Naive thymus-derived CD4-positive, alpha-beta T cell (primary cell): Measurements from ENCODE around the gene THSD4. TPM values are rescaled to one million over a fixed set of nuclear protein-coding genes. Genes with fewer than 3 reads are reported as not detected.
"Not testable (repeated sequence)": the region's sequence is repeated elsewhere in the genome, so short reads cannot be mapped to it uniquely, and the experiment has no call there.

Source experiments
- ATAC-seq: fragments of 150-1000 bp; cut with Tn5 transposase; 2 replicates; pipeline ENCODE4 v1.10.0; 2021; ENCODE audit warnings: mild to moderate bottlenecking, moderate library complexity
- CTCF ChIA-PET: fragments of 350-600 bp; sonication (Branson Sonifier 250); formaldehyde crosslinking; loops from one replicate; lab custom pipeline; 2021; ENCODE audit warnings: antibody characterized with exemption; lab: Charles Lee
- POLR2A ChIA-PET: fragments of 350-600 bp; sonication (Branson Sonifier 250); formaldehyde crosslinking; loops from one replicate; lab custom pipeline; 2021; ENCODE audit warnings: antibody characterized with exemption, inconsistent platforms; lab: Charles Lee
- DNase-seq, 9 donors: peaks; one replicate each; pipeline versions ENCODE4 v3.0.0 to v3.0.0-alpha.2; 2020 to 2022; ENCODE audit warnings: mixed read lengths in 1 of 9
- H3K27ac ChIP-seq: one replicate; pipeline ENCODE4 v1.7.0; 2013; ENCODE audit warnings: mild to moderate bottlenecking, low read depth, low read length, moderate library complexity
- H3K27me3 ChIP-seq, 2 donors: one replicate each; pipeline ENCODE4 v1.7.0; 2013; ENCODE audit warnings: low read length in 2 of 2, mild to moderate bottlenecking in 2 of 2, moderate library complexity in 2 of 2; ENCODE audit not compliant: control insufficient read depth in 2 of 2, insufficient read depth in 2 of 2
- H3K36me3 ChIP-seq, 3 experiments: 1 replicate in 2 of 3; 2 replicates in 1 of 3; pipeline ENCODE4 v1.7.0; 2013; ENCODE audit warnings: low read length in 3 of 3, mild to moderate bottlenecking in 3 of 3, moderate library complexity in 1 of 3; ENCODE audit not compliant: insufficient read depth in 3 of 3, control insufficient read depth in 2 of 3
- H3K4me1 ChIP-seq, 2 donors: one replicate each; pipeline ENCODE4 v1.7.0; 2013; ENCODE audit warnings: low read length in 2 of 2, mild to moderate bottlenecking in 2 of 2, moderate library complexity in 1 of 2; ENCODE audit not compliant: control insufficient read depth in 2 of 2, insufficient read depth in 2 of 2
- H3K4me3 ChIP-seq: 2 replicates; pipeline ENCODE4 v1.7.0; 2013; ENCODE audit warnings: mild to moderate bottlenecking, low read length
- H3K9me3 ChIP-seq, 3 experiments: 1 replicate in 2 of 3; 2 replicates in 1 of 3; pipeline ENCODE4 v1.7.0; 2013; ENCODE audit warnings: low read length in 3 of 3; ENCODE audit not compliant: control insufficient read depth in 2 of 3
- H3K27ac Mint-ChIP-seq, 9 donors: one replicate each; pipeline ENCODE4 v1.8.0; 2020 to 2022; ENCODE audit warnings: mixed read lengths in 9 of 9, mild to moderate bottlenecking in 8 of 9, moderate library complexity in 5 of 9, inconsistent platforms in 2 of 9
- H3K27me3 Mint-ChIP-seq, 5 donors: one replicate each; pipeline ENCODE4 v1.8.0; 2021 to 2022; ENCODE audit warnings: mixed read lengths in 5 of 5, mild to moderate bottlenecking in 1 of 5
- H3K36me3 Mint-ChIP-seq, 5 donors: one replicate each; pipeline ENCODE4 v1.8.0; 2020 to 2022; ENCODE audit warnings: mixed read lengths in 5 of 5, mild to moderate bottlenecking in 3 of 5, inconsistent platforms in 1 of 5
- H3K4me1 Mint-ChIP-seq, 7 donors: one replicate each; pipeline ENCODE4 v1.8.0; 2020 to 2022; ENCODE audit warnings: mixed read lengths in 7 of 7, mild to moderate bottlenecking in 3 of 7, inconsistent platforms in 1 of 7
- H3K4me3 Mint-ChIP-seq, 10 donors: one replicate each; pipeline ENCODE4 v1.8.0; 2020 to 2022; ENCODE audit warnings: mild to moderate bottlenecking in 10 of 10, mixed read lengths in 10 of 10, moderate library complexity in 6 of 10, inconsistent platforms in 2 of 10
- H3K9me3 Mint-ChIP-seq, 11 donors: one replicate each; pipeline ENCODE4 v1.8.0; 2020 to 2022; ENCODE audit warnings: mixed read lengths in 11 of 11, mild to moderate bottlenecking in 4 of 11, inconsistent platforms in 1 of 11, moderate library complexity in 1 of 11
- intact Hi-C, 2 donors: fragments of 100-400 bp; cut with micrococcal nuclease; formaldehyde crosslinking; loops; one replicate each; pipeline ENCODE4 v1.15.1; 2023
- polyA plus RNA-seq, 2 donors: library from polyadenylated mRNA; unstranded; fragments of 300-500 nt; fragmentation: Illumina TruSeq; gene quantifications; one replicate each; pipeline ENCODE4 v1.2.3, GENCODE V29; 2021
- total RNA-seq, 6 experiments: library from RNA in 5 of 6; stranded (reverse) in 5 of 6; gene quantifications; 1 replicate in 5 of 6; 2 replicates in 1 of 6; pipeline ENCODE4 v1.2.3 and lab custom pipeline; 2021 to 2026

Gene THSD4
- total and polyA plus RNA-seq, 7 experiments from 2014 or later, result not detected

- no peaks in the 10 kb centered on the region for H3K4me1 Mint-ChIP-seq
- H3K4me3 Mint-ChIP-seq, result no peak overlapping the region
- POLR2A ChIA-PET, result no interaction called here
Measured at GRCh38 chr15:71659730-71660067, 544.4 kb downstream of the THSD4 start.

GRCh38 chr15:71660501-71660900, 545.2 kb downstream of the THSD4 start:
- intact Hi-C loops, result no loop called here
- CTCF ChIA-PET, result no interaction called here
- peaks cover 6 to 18% (median 16%) of the 10 kb centered on the region in 5 donors for H3K27me3 Mint-ChIP-seq
- H3K27me3 ChIP-seq, result no peaks in the 10 kb centered on the region
- no peak overlapping the region for H3K27ac Mint-ChIP-seq
- no peaks in the 10 kb centered on the region for H3K9me3 ChIP-seq
- no peaks in the 10 kb centered on the region for H3K4me1 ChIP-seq
- no peaks in the 10 kb centered on the region for H3K4me1 Mint-ChIP-seq
- peaks cover 0 to 4% (median 0%) of the 10 kb centered on the region in 11 donors for H3K9me3 Mint-ChIP-seq
- DNase-seq (no peak), ATAC-seq (no peak)
- POLR2A ChIA-PET, result no interaction called here
- no peaks in the 10 kb centered on the region for H3K36me3 ChIP-seq
- H3K4me3 Mint-ChIP-seq, result no peak overlapping the region
- no peak overlapping the region for H3K4me3 ChIP-seq
- no peaks in the 10 kb centered on the region for H3K36me3 Mint-ChIP-seq
- no peak overlapping the region for H3K27ac ChIP-seq

More at GRCh38 chr15:71659730-71660067, 544.4 kb downstream of the THSD4 start:
- Histone ChIP-seq H3K36me3 (no peaks in the 10 kb centered on the region), H3K27me3 (no peaks in the 10 kb centered on the region), H3K27ac (no peak overlapping the region), H3K4me3 (no peak overlapping the region), H3K4me1 (no peaks in the 10 kb centered on the region), H3K9me3 (no peaks in the 10 kb centered on the region)
- CTCF ChIA-PET, result no interaction called here
- H3K27me3 Mint-ChIP-seq, result peaks cover 7 to 20% (median 11%) of the 10 kb centered on the region in 5 donors
- DNase-seq (no peak), ATAC-seq (no peak)
- no peak overlapping the region for H3K27ac Mint-ChIP-seq
- intact Hi-C loops, result no loop called here
- H3K36me3 Mint-ChIP-seq, result no peaks in the 10 kb centered on the region
- H3K9me3 Mint-ChIP-seq, result peaks cover 0 to 2% (median 0%) of the 10 kb centered on the region in 11 donors

GRCh38 chr15:71662306-71662705, 547.0 kb downstream of the THSD4 start:
- Mint-ChIP-seq H3K9me3 (peaks cover 0 to 4% (median 0%) of the 10 kb centered on the region in 11 donors), H3K4me3 (no peak overlapping the region), H3K27ac (no peak overlapping the region), H3K4me1 (no peaks in the 10 kb centered on the region), H3K27me3 (peaks cover 6 to 21% (median 16%) of the 10 kb centered on the region in 5 donors), H3K36me3 (no peaks in the 10 kb centered on the region)
- intact Hi-C loops, result no loop called here
- POLR2A ChIA-PET, result no interaction called here
- Histone ChIP-seq H3K27me3 (no peaks in the 10 kb centered on the region), H3K4me3 (no peak overlapping the region), H3K9me3 (no peaks in the 10 kb centered on the region), H3K36me3 (no peaks in the 10 kb centered on the region), H3K27ac (no peak overlapping the region), H3K4me1 (no peaks in the 10 kb centered on the region)
- ATAC-seq (no peak), DNase-seq (no peak)
- CTCF ChIA-PET, result no interaction called here

GRCh38 chr15:71664622-71665021, 549.4 kb downstream of the THSD4 start:
- H3K27ac ChIP-seq, result no peak overlapping the region
- ChIA-PET POLR2A (no interaction called here), CTCF (no interaction called here)
- H3K4me3 ChIP-seq, result no peak overlapping the region
- H3K9me3 ChIP-seq, result no peaks in the 10 kb centered on the region
- peaks cover 0 to 4% (median 0%) of the 10 kb centered on the region in 11 donors for H3K9me3 Mint-ChIP-seq
- ATAC-seq (no peak), DNase-seq (no peak)
- H3K27me3 Mint-ChIP-seq, result peaks cover 12 to 31% (median 16%) of the 10 kb centered on the region in 5 donors
- H3K27ac Mint-ChIP-seq, result no peak overlapping the region
- H3K27me3 ChIP-seq, result no peaks in the 10 kb centered on the region
- no peaks in the 10 kb centered on the region for H3K4me1 ChIP-seq
- intact Hi-C loops, result no loop called here
- H3K4me3 Mint-ChIP-seq, result no peak overlapping the region
- H3K36me3 Mint-ChIP-seq, result no peaks in the 10 kb centered on the region
- H3K36me3 ChIP-seq, result no peaks in the 10 kb centered on the region
- no peaks in the 10 kb centered on the region for H3K4me1 Mint-ChIP-seq

GRCh38 chr15:71666763-71667620, 551.7 kb downstream of the THSD4 start:
- Histone ChIP-seq H3K9me3 (no peaks in the 10 kb centered on the region), H3K4me3 (no peak overlapping the region), H3K4me1 (no peaks in the 10 kb centered on the region), H3K36me3 (no peaks in the 10 kb centered on the region), H3K27me3 (no peaks in the 10 kb centered on the region), H3K27ac (no peak overlapping the region)
- Mint-ChIP-seq H3K27me3 (peaks cover 20 to 30% (median 22%) of the 10 kb centered on the region in 5 donors), H3K9me3 (peaks cover 0 to 4% (median 2%) of the 10 kb centered on the region in 11 donors), H3K4me3 (no peak overlapping the region), H3K4me1 (no peaks in the 10 kb centered on the region), H3K36me3 (no peaks in the 10 kb centered on the region), H3K27ac (no peak overlapping the region)
- ATAC-seq (no peak), DNase-seq (no peak)
- ChIA-PET CTCF (no interaction called here), POLR2A (no interaction called here)
- intact Hi-C loops, result no loop called here

GRCh38 chr15:71669688-71670087, 554.4 kb downstream of the THSD4 start:
- Histone ChIP-seq H3K9me3 (no peaks in the 10 kb centered on the region), H3K36me3 (no peaks in the 10 kb centered on the region), H3K27me3 (no peaks in the 10 kb centered on the region), H3K4me3 (no peak overlapping the region), H3K27ac (no peak overlapping the region), H3K4me1 (no peaks in the 10 kb centered on the region)
- Mint-ChIP-seq H3K27ac (no peak overlapping the region), H3K4me1 (no peaks in the 10 kb centered on the region), H3K27me3 (peaks cover 21 to 48% (median 27%) of the 10 kb centered on the region in 5 donors), H3K4me3 (no peak overlapping the region), H3K9me3 (peaks cover 0 to 5% (median 2%) of the 10 kb centered on the region in 11 donors), H3K36me3 (no peaks in the 10 kb centered on the region)
- DNase-seq (no peak), ATAC-seq (no peak)
- ChIA-PET POLR2A (no interaction called here), CTCF (no interaction called here)
- intact Hi-C loops, result no loop called here

DNA sequence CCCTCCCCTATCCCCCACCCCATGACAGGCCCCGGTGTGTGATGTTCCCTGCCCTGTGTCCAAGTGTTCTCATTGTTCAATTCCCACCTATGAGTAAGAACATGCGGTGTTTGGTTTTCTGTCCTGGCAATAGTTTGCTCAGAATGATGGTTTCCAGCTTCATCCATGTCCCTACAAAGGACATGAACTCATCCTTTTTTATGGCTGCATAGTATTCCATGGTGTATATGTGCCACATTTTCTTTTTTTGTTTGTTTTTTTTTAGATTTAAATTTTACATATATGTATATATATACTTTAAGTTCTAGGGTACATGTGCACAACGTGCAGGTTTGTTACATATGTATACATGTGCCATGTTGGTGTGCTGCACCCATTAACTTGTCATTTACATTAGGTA, 555.0 kb downstream of the THSD4 start:
- ATAC-seq, DNase-seq, H3K4me3 Mint-ChIP-seq, POLR2A ChIA-PET, H3K9me3 Mint-ChIP-seq, CTCF ChIA-PET, intact Hi-C loops, H3K4me1 Mint-ChIP-seq, H3K4me3 ChIP-seq, H3K4me1 ChIP-seq, H3K36me3 ChIP-seq, H3K27me3 ChIP-seq, H3K9me3 ChIP-seq, H3K27ac ChIP-seq, H3K36me3 Mint-ChIP-seq, H3K27ac Mint-ChIP-seq: not testable (repeated sequence)
- peaks cover 23 to 42% (median 25%) of the 10 kb centered on the region in 5 donors for H3K27me3 Mint-ChIP-seq
